Heart right ventricle (tissue), 16 donors: ENCODE data around the gene HDGFL1. TPM values are rescaled to one million over a fixed set of nuclear protein-coding genes. Genes with fewer than 3 reads are reported as not detected.
A peak's percentile ranks its signal among the peaks of the same experiment; 100 is the strongest.

Experiments used
- ATAC-seq, 8 donors: fragments of 200-7000 bp; cut with Tn5 transposase; one replicate each; pipeline ENCODE4 v1.9.1; 2020; ENCODE audit warnings: mild to moderate bottlenecking in 8 of 8, moderate library complexity in 8 of 8, moderate number of reproducible peaks in 1 of 8
- DNase-seq, 2 donors: peaks; one replicate each; pipeline ENCODE4 v3.0.0-alpha.2; 2020
- H3K27ac ChIP-seq, 10 donors: fragments of 200-600 bp; sonication (generic) in 2 of 10; one replicate each; pipeline versions ENCODE4 v1.5.0 to v1.8.0; 2020 to 2022; ENCODE audit warnings: mild to moderate bottlenecking in 3 of 10
- H3K27me3 ChIP-seq, 7 donors: fragments of 200-600 bp; one replicate each; pipeline ENCODE4 v1.8.0; 2021 to 2022; ENCODE audit warnings: mild to moderate bottlenecking in 2 of 7
- H3K36me3 ChIP-seq, 9 donors: fragments of 200-600 bp; sonication (generic) in 1 of 9; one replicate each; pipeline versions ENCODE4 v1.5.0 to v1.8.0; 2020 to 2022; ENCODE audit warnings: mild to moderate bottlenecking in 2 of 9
- H3K4me1 ChIP-seq, 9 donors: fragments of 200-600 bp; sonication (generic) in 1 of 9; one replicate each; pipeline versions ENCODE4 v1.5.0 to v1.8.0; 2020 to 2022; ENCODE audit warnings: mild to moderate bottlenecking in 4 of 9
- H3K4me3 ChIP-seq, 10 donors: fragments of 200-600 bp; sonication (generic) in 2 of 10; one replicate each; pipeline versions ENCODE4 v1.5.0 to v1.8.0; 2020 to 2022; ENCODE audit warnings: mild to moderate bottlenecking in 7 of 10, moderate library complexity in 2 of 10
- H3K9me3 ChIP-seq, 11 donors: fragments of 200-600 bp in 10 of 11; sonication (generic) in 2 of 11; one replicate each; pipeline versions ENCODE4 v1.5.0 to v1.8.0; 2013 to 2022; ENCODE audit warnings: mild to moderate bottlenecking in 2 of 11, control low read depth in 1 of 11, moderate library complexity in 1 of 11
- CTCF ChIP-seq, 9 donors: fragments of 200-600 bp; sonication (generic) in 2 of 9; IDR thresholded peaks; one replicate each; pipeline versions ENCODE4 v1.5.0 to v1.8.0; 2021 to 2022; ENCODE audit warnings: antibody characterized with exemption in 9 of 9, mild to moderate bottlenecking in 5 of 9, moderate library complexity in 1 of 9
- WGBS, 2 donors: extraction: QIAGEN DNeasy Blood & Tissue Kit; methylation state at CpG; one replicate each; pipeline ENCODE4 v1.1.7; 2013; ENCODE audit warnings: inconsistent platforms in 1 of 2; 5-methylcytosine and 5-hydroxymethylcytosine counted together
- intact Hi-C, 10 donors: fragments of 100-400 bp; cut with DNase I; formaldehyde crosslinking; loops; one replicate each; pipeline versions ENCODE4 v1.11.1 to v1.14.2; 2022
- long read RNA-seq, 3 donors: library from polyadenylated mRNA; unstranded; transcript quantifications; one replicate each; pipeline ENCODE4 v2.0.0, GENCODE V29; 2020 to 2021
- polyA plus RNA-seq, 2 donors: library from polyadenylated mRNA; stranded (reverse); fragments of 200-250 nt; gene quantifications; one replicate each; pipeline ENCODE4 v1.2.3, GENCODE V29; 2013
- total RNA-seq, 10 donors: library from RNA; stranded (reverse); fragmentation: NEBNext Ultra II Directional in 3 of 10; extraction: Animal tissue kit (Norgen Biotek cat#: 25700) in 3 of 10; gene quantifications; one replicate each; pipeline versions ENCODE4 v1.2.1 to v1.2.4, GENCODE V29; 2021 to 2023
- donor health status: Arrhythmogenic right ventricular cardiomyopathy.
- donor health status: ischemic (EF 13 %, LVEDD 7.1; RV severe dilation, severe dysfunction).
- donor health status: healthy with polysubstance abuse.
- donor health status: DM: no; HTN: yes; CAD: no.
- donor health status: DM: no; HTN: no; CAD: no.
- donor health status: ischemic (EF 25% LVEDD 6.9; RV normal size, moderate dysfunction).
- donor health status: ischemic (EF 25% LVEDD 5.7; RV mildly dilated, moderate dysfunction).
- donor health status: healthy.
- donor health status: DM: yes; HTN: yes; CAD: no.
- donor health status: Ischemic cardiomyopathy.
- donor health status: ischemic (EF 35%, LVEDD 5.7; RV mildly dilated, moderate dysfunction).
- donor health status: nonischemic (EF 11% LVEDD 7.7; RV severe dilation, severe dysfunction).
- donor health status: DM: yes; HTN: yes; CAD: no.
- donor health status: PGD.
- donor health status: ischemic (EF 29% LVEDD 5.4; RV normal size, mild dysfunction).
- donor health status: nonischemic (EF 23%, LVEDD 6.1; RV moderate dilation, normal function).

HDGFL1 gene
- total RNA-seq (not detected), polyA plus RNA-seq (not detected)
- long read RNA-seq, donor 1, result 0 reads
- long read RNA-seq, donor 2, result 0 reads
- long read RNA-seq, donor 3, result 0 reads

GRCh38 chr6:22569281-22570184 lies at the start of gene HDGFL1:
Gene HDGFL1 (plus strand): TSS chr6:22569566. CDS start chr6:22569576, 10 bp downstream.
- Histone ChIP-seq H3K9me3 (peaks cover 0 to 16% (median 0%) of the 10 kb centered on the region in 11 donors), H3K27ac (no peak within 1 kb of the TSS), H3K4me3 (no peak within 1 kb of the TSS), H3K4me1 (no peaks in the 10 kb centered on the region), H3K36me3 (no peaks in the 10 kb centered on the region), H3K27me3 (no peaks in the 10 kb centered on the region)
- TF ChIP-seq CTCF (IDR thresholded peaks at IDR 0.05), result no peak
- intact Hi-C loops, result no loop called here
- 93 to 95% methylated on average over 78 to 89 of the region's 89 CpGs for WGBS, 2 donors
- ATAC-seq, result peak in 1 of 8 donors; percentile 30
- DNase-seq, result no peak

GRCh38 chr6:22521035-22521434 lies 48.3 kb upstream of the HDGFL1 start:
- no peaks in the 10 kb centered on the region for H3K4me1 ChIP-seq
- DNase-seq (no peak), ATAC-seq (no peak)
- intact Hi-C loops, result no loop called here
- WGBS, 2 donors, result 93 to 94% methylated on average over 4 of the region's 4 CpGs
- no peaks in the 10 kb centered on the region for H3K36me3 ChIP-seq
- no peaks in the 10 kb centered on the region for H3K27me3 ChIP-seq
- TF ChIP-seq CTCF (IDR thresholded peaks at IDR 0.05), result no peak
- no peak overlapping the region for H3K4me3 ChIP-seq
- H3K9me3 ChIP-seq, result no peaks in the 10 kb centered on the region
- no peak overlapping the region for H3K27ac ChIP-seq

GRCh38 chr6:22526736-22527135 lies 42.6 kb upstream of the HDGFL1 start:
- H3K4me3 ChIP-seq, result no peak overlapping the region
- no peak for TF ChIP-seq CTCF (IDR thresholded peaks at IDR 0.05)
- no peak overlapping the region for H3K27ac ChIP-seq
- no peaks in the 10 kb centered on the region for H3K36me3 ChIP-seq
- H3K27me3 ChIP-seq, result no peaks in the 10 kb centered on the region
- no peak for ATAC-seq
- no peak for DNase-seq
- no peaks in the 10 kb centered on the region for H3K9me3 ChIP-seq
- intact Hi-C loops, result no loop called here
- H3K4me1 ChIP-seq, result no peaks in the 10 kb centered on the region

GRCh38 chr6:22529866-22530265 lies 39.5 kb upstream of the HDGFL1 start:
- 97 to 100% methylated on average over 1 of the region's 1 CpG for WGBS, 2 donors
- H3K4me1 ChIP-seq, result no peaks in the 10 kb centered on the region
- no peaks in the 10 kb centered on the region for H3K9me3 ChIP-seq
- DNase-seq (no peak), ATAC-seq (no peak)
- TF ChIP-seq CTCF (IDR thresholded peaks at IDR 0.05), result no peak
- no peaks in the 10 kb centered on the region for H3K27me3 ChIP-seq
- H3K4me3 ChIP-seq, result no peak overlapping the region
- H3K27ac ChIP-seq, result no peak overlapping the region
- no peaks in the 10 kb centered on the region for H3K36me3 ChIP-seq
- intact Hi-C loops, result no loop called here
